ENCODE data around the gene RND2. TPM values are rescaled to one million over a fixed set of nuclear protein-coding genes. Genes with fewer than 3 reads are reported as not detected.

Gene RND2
- total and polyA plus RNA-seq, 9 of the 15 experiments (the other 6 are each of a cell fraction or from before 2014, with no cell fraction given), result 0.15 to 1.9 (median 0.98) TPM

- TF ChIP-seq ELK1 (CRISPR knock-in tag; IDR thresholded peaks at IDR 0.05), result no peak
- TF ChIP-seq TAF15 (IDR thresholded peaks at IDR 0.05; ENCODE audit: low read depth, low read length), result no peak
- TF ChIP-seq, protein P1, sequence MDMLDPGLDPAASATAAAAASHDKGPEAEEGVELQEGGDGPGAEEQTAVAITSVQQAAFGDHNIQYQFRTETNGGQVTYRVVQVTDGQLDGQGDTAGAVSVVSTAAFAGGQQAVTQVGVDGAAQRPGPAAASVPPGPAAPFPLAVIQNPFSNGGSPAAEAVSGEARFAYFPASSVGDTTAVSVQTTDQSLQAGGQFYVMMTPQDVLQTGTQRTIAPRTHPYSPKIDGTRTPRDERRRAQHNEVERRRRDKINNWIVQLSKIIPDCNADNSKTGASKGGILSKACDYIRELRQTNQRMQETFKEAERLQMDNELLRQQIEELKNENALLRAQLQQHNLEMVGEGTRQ (CRISPR knock-in tag; IDR thresholded peaks at IDR 0.05), result peak; percentile 53; the same call in 1 of the 2 replicates
- TF ChIP-seq, protein P2, sequence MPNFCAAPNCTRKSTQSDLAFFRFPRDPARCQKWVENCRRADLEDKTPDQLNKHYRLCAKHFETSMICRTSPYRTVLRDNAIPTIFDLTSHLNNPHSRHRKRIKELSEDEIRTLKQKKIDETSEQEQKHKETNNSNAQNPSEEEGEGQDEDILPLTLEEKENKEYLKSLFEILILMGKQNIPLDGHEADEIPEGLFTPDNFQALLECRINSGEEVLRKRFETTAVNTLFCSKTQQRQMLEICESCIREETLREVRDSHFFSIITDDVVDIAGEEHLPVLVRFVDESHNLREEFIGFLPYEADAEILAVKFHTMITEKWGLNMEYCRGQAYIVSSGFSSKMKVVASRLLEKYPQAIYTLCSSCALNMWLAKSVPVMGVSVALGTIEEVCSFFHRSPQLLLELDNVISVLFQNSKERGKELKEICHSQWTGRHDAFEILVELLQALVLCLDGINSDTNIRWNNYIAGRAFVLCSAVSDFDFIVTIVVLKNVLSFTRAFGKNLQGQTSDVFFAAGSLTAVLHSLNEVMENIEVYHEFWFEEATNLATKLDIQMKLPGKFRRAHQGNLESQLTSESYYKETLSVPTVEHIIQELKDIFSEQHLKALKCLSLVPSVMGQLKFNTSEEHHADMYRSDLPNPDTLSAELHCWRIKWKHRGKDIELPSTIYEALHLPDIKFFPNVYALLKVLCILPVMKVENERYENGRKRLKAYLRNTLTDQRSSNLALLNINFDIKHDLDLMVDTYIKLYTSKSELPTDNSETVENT (CRISPR knock-in tag; IDR thresholded peaks at IDR 0.05), result no peak; the same call in 1 of the 2 replicates
- TF ChIP-seq, protein P3, sequence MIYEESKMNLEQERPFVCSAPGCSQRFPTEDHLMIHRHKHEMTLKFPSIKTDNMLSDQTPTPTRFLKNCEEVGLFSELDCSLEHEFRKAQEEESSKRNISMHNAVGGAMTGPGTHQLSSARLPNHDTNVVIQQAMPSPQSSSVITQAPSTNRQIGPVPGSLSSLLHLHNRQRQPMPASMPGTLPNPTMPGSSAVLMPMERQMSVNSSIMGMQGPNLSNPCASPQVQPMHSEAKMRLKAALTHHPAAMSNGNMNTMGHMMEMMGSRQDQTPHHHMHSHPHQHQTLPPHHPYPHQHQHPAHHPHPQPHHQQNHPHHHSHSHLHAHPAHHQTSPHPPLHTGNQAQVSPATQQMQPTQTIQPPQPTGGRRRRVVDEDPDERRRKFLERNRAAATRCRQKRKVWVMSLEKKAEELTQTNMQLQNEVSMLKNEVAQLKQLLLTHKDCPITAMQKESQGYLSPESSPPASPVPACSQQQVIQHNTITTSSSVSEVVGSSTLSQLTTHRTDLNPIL (CRISPR knock-in tag; IDR thresholded peaks at IDR 0.05), result no peak
- TF ChIP-seq LARP7 (IDR thresholded peaks at IDR 0.05), result no peak
- no peak for TF ChIP-seq ZNF76 (CRISPR knock-in tag; IDR thresholded peaks at IDR 0.05; ENCODE audit: borderline replicate concordance)
- no peak for TF ChIP-seq ZNF717 (CRISPR knock-in tag; IDR thresholded peaks at IDR 0.05)
- no peak for TF ChIP-seq HDAC3 (IDR thresholded peaks at IDR 0.05; ENCODE audit: borderline replicate concordance, partially characterized antibody)
- TF ChIP-seq ZNF431 (CRISPR knock-in tag; IDR thresholded peaks at IDR 0.05), result peak; percentile 38; the same call in 1 of the 2 replicates
- TF ChIP-seq ZNF282 (CRISPR knock-in tag; IDR thresholded peaks at IDR 0.05), result no peak
- TF ChIP-seq ETV1 (tag; conservative IDR thresholded peaks at IDR 0.05; ENCODE audit: low read depth), result peak; percentile 98
- TF ChIP-seq, protein P4, sequence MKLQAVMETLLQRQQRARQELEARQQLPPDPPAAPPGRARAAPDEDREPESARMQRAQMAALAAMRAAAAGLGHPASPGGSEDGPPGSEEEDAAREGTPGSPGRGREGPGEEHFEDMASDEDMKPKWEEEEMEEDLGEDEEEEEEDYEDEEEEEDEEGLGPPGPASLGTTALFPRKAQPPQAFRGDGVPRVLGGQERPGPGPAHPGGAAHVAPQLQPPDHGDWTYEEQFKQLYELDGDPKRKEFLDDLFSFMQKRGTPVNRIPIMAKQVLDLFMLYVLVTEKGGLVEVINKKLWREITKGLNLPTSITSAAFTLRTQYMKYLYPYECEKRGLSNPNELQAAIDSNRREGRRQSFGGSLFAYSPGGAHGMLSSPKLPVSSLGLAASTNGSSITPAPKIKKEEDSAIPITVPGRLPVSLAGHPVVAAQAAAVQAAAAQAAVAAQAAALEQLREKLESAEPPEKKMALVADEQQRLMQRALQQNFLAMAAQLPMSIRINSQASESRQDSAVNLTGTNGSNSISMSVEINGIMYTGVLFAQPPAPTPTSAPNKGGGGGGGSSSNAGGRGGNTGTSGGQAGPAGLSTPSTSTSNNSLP (IDR thresholded peaks at IDR 0.05; ENCODE audit: borderline replicate concordance, low read depth, low read length), result peak; percentile 89; the same call in 1 of the 2 replicates
- TF ChIP-seq ATF6 (CRISPR knock-in tag; IDR thresholded peaks at IDR 0.05), result no peak
- 0 out of 2 replicates have a peak, but pooled peaks have one; percentile 57 for TF ChIP-seq GTF2A2 (tag; IDR thresholded peaks at IDR 0.05)
- peak; percentile 68; the same call in 1 of the 2 replicates for TF ChIP-seq TCF7 (IDR thresholded peaks at IDR 0.05; ENCODE audit: borderline replicate concordance)
- TF ChIP-seq ZNF253 (CRISPR knock-in tag; conservative IDR thresholded peaks at IDR 0.05), result no peak
Observed at GRCh38 chr17:42997984-42998938, 26.8 kb upstream of the RND2 start, which contains the start of gene RPL27 (continued).

All from K562 (cell line).